PC-9 (cell line): ENCODE data around the gene STXBP5. TPM values are rescaled to one million over a fixed set of nuclear protein-coding genes. Genes with fewer than 3 reads are reported as not detected.

Source experiments
- BruUV-seq: library from RNA; stranded (reverse); fragments of 400-500 nt; replicated peaks from 2 replicates; lab custom pipeline; 2021; lab: Mats Ljungman, UMichigan
- CTCF ChIA-PET: fragments of 300-600 bp; sonication (Branson Sonifier 250); formaldehyde crosslinking; loops from one replicate; lab custom pipeline; 2022; ENCODE audit warnings: antibody characterized with exemption; lab: Charles Lee
- POLR2A ChIA-PET: fragments of 300-600 bp; sonication (Branson Sonifier 250); formaldehyde crosslinking; loops from one replicate; lab custom pipeline; 2022; ENCODE audit warnings: antibody characterized with exemption; ENCODE audit not compliant: unreplicated experiment; lab: Charles Lee
- DNase-seq, 2 experiments: peaks; one replicate each; pipeline versions ENCODE4 v3.0.0 to v3.0.0-alpha.2; 2015 to 2022; ENCODE audit warnings: mixed read lengths in 1 of 2
- H2AFZ ChIP-seq: fragments of 200-600 bp; sonication (generic); 2 replicates; pipeline ENCODE4 v1.8.1; 2017; ENCODE audit warnings: antibody characterized with exemption
- H3F3A ChIP-seq: fragments of 200-600 bp; sonication (generic); 2 replicates; pipeline ENCODE4 v1.8.1; 2017; ENCODE audit warnings: antibody characterized with exemption, mild to moderate bottlenecking, low read depth; ENCODE audit not compliant: insufficient read depth
- H3K27ac ChIP-seq: fragments of 200-600 bp; sonication (generic); 2 replicates; pipeline ENCODE4 v1.6.1; 2016; ENCODE audit warnings: mixed run types
- H3K27me3 ChIP-seq: fragments of 200-600 bp; sonication (generic); 2 replicates; pipeline ENCODE4 v1.6.1; 2016; ENCODE audit warnings: low read depth, mixed run types; ENCODE audit not compliant: insufficient read depth
- H3K36me3 ChIP-seq: fragments of 200-600 bp; sonication (generic); 2 replicates; pipeline ENCODE4 v1.6.1; 2016; ENCODE audit warnings: low read depth, mixed run types
- H3K4me1 ChIP-seq: fragments of 200-600 bp; sonication (generic); replicated peaks from 2 replicates; pipeline ENCODE4 v1.6.1; 2016; ENCODE audit warnings: mixed run types; ENCODE audit not compliant: insufficient read depth
- H3K4me2 ChIP-seq: fragments of 200-600 bp; sonication (generic); 2 replicates; pipeline ENCODE4 v1.6.1; 2017; ENCODE audit warnings: mixed run types
- H3K4me3 ChIP-seq: fragments of 200-600 bp; sonication (generic); 2 replicates; pipeline ENCODE4 v1.6.1; 2016; ENCODE audit warnings: mixed run types
- H3K79me2 ChIP-seq: fragments of 200-600 bp; sonication (generic); 2 replicates; pipeline ENCODE4 v1.6.1; 2017; ENCODE audit warnings: low read depth, mixed run types
- H3K9me2 ChIP-seq: fragments of 200-600 bp; sonication (generic); 2 replicates; pipeline ENCODE4 v1.8.1; 2017; ENCODE audit warnings: mild to moderate bottlenecking; ENCODE audit not compliant: insufficient read depth
- H3K9me3 ChIP-seq: fragments of 200-600 bp; sonication (generic); 2 replicates; pipeline ENCODE4 v1.8.1; 2016; ENCODE audit warnings: low read depth; ENCODE audit not compliant: insufficient read depth
- H4K20me1 ChIP-seq: fragments of 200-600 bp; sonication (generic); 2 replicates; pipeline ENCODE4 v1.8.1; 2017; ENCODE audit not compliant: insufficient read depth
- CTCF ChIP-seq: fragments of 200-600 bp; sonication (generic); conservative IDR thresholded peaks from 2 replicates; pipeline ENCODE4 v1.6.1; 2017; ENCODE audit warnings: mixed run types, antibody characterized with exemption, mild to moderate bottlenecking, moderate library complexity
- EZH2 ChIP-seq: fragments of 200-600 bp; sonication (generic); IDR thresholded peaks from 2 replicates; pipeline ENCODE4 v1.8.0; 2017; ENCODE audit warnings: antibody characterized with exemption, low read depth
- intact Hi-C: fragments of 100-400 bp; cut with micrococcal nuclease; formaldehyde crosslinking; loops from one replicate; pipeline ENCODE4 v1.10.0; 2022; ENCODE audit not compliant: unreplicated experiment
- total RNA-seq: library from RNA; stranded (reverse); gene quantifications from 2 replicates; pipeline ENCODE4 v1.2.3, GENCODE V29; 2021

Gene STXBP5
- total RNA-seq, 1 experiment from 2014 or later, result 4.6 TPM

GRCh38 chr6:147347179-147347881 lies 143.1 kb downstream of the STXBP5 start:
- no peak overlapping the region for H2AFZ ChIP-seq
- ChIA-PET POLR2A (no interaction called here), CTCF (no interaction called here)
- H3K9me3 ChIP-seq, result no peaks in the 10 kb centered on the region
- H3K9me2 ChIP-seq, result no peaks in the 10 kb centered on the region
- H3K27ac ChIP-seq, result no peak overlapping the region
- H3K4me3 ChIP-seq, result no peak overlapping the region
- DNase-seq, result no peak
- no TSS peak for BruUV-seq
- H3K79me2 ChIP-seq, result no peaks in the 10 kb centered on the region
- H3K27me3 ChIP-seq, result no peaks in the 10 kb centered on the region
- intact Hi-C loops, result no loop called here
- no peaks in the 10 kb centered on the region for H3K4me1 ChIP-seq
- no peaks in the 10 kb centered on the region for H3F3A ChIP-seq
- no peaks in the 10 kb centered on the region for H3K36me3 ChIP-seq
- TF ChIP-seq EZH2, result no peak
- no peak for TF ChIP-seq CTCF
- H3K4me2 ChIP-seq, result no peak overlapping the region
- H4K20me1 ChIP-seq, result no peaks in the 10 kb centered on the region

GRCh38 chr6:147347882-147348575 lies 143.8 kb downstream of the STXBP5 start:
- ChIA-PET CTCF (no interaction called here), POLR2A (no interaction called here)
- no peak overlapping the region for H2AFZ ChIP-seq
- no peaks in the 10 kb centered on the region for H3K36me3 ChIP-seq
- H3F3A ChIP-seq, result no peaks in the 10 kb centered on the region
- no peak for DNase-seq
- H3K4me1 ChIP-seq, result no peaks in the 10 kb centered on the region
- H4K20me1 ChIP-seq, result no peaks in the 10 kb centered on the region
- no peak overlapping the region for H3K4me3 ChIP-seq
- H3K27me3 ChIP-seq, result no peaks in the 10 kb centered on the region
- no peaks in the 10 kb centered on the region for H3K79me2 ChIP-seq
- no peaks in the 10 kb centered on the region for H3K9me2 ChIP-seq
- no TSS peak for BruUV-seq
- TF ChIP-seq CTCF, result no peak
- no peak for TF ChIP-seq EZH2
- H3K4me2 ChIP-seq, result no peak overlapping the region
- intact Hi-C loops, result no loop called here
- H3K27ac ChIP-seq, result no peak overlapping the region
- no peaks in the 10 kb centered on the region for H3K9me3 ChIP-seq

- no peak for DNase-seq
- Histone ChIP-seq H3K4me3 (no peak overlapping the region), H3K9me3 (no peaks in the 10 kb centered on the region), H3K4me1 (no peaks in the 10 kb centered on the region), H3K9me2 (no peaks in the 10 kb centered on the region), H4K20me1 (no peaks in the 10 kb centered on the region), H2AFZ (no peak overlapping the region), H3K27me3 (no peaks in the 10 kb centered on the region), H3K79me2 (no peaks in the 10 kb centered on the region), H3K27ac (no peak overlapping the region), H3K36me3 (no peaks in the 10 kb centered on the region), H3F3A (no peaks in the 10 kb centered on the region), H3K4me2 (no peak overlapping the region)
- ChIA-PET CTCF (no interaction called here), POLR2A (no interaction called here)
- no TSS peak for BruUV-seq
- TF ChIP-seq EZH2 (no peak), CTCF (no peak)
- intact Hi-C loops, result no loop called here
Measured at GRCh38 chr6:147361311-147361981, 157.2 kb downstream of the STXBP5 start.
